ENCODE data around the gene DMAP1.

The DMAP1 gene

GRCh38 chr1:44256762-44257554 is 43.7 kb downstream of the DMAP1 start:
- no peak for DNase-seq (ENCODE audit: low read depth)

- no peak for DNase-seq (ENCODE audit: low read depth)
Observed at GRCh38 chr1:44259090-44259489, 45.8 kb downstream of the DMAP1 start.

- DNase-seq (ENCODE audit: low read depth) = no peak
Observed at GRCh38 chr1:44260792-44261170, 47.5 kb downstream of the DMAP1 start.

GRCh38 chr1:44261171-44261817 is 48.0 kb downstream of the DMAP1 start:
- no peak for DNase-seq (ENCODE audit: low read depth)

GRCh38 chr1:44261962-44262361 is 48.7 kb downstream of the DMAP1 start:
- DNase-seq (ENCODE audit: low read depth) = no peak

DNA sequence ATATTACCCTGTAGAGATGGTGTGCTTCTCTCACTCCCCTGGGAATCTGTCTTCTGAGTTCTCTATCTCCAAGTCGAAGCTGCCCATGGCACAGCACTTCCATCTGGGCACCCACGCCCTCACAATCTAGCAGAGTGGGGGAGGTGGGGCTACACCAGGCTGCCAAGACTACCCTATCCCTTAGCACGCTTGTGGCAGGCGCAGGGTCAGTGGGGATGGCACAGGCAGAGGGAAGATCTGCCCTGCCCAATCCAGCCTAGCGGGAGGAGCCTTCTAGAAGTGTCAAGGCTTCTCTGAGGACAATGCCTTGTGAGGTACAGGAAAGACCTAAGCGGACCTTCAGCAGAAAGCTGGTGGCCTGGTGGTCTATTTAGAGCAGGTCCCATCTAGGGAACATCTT is 49.1 kb downstream of the DMAP1 start:
- DNase-seq (ENCODE audit: low read depth) = no peak

DNA sequence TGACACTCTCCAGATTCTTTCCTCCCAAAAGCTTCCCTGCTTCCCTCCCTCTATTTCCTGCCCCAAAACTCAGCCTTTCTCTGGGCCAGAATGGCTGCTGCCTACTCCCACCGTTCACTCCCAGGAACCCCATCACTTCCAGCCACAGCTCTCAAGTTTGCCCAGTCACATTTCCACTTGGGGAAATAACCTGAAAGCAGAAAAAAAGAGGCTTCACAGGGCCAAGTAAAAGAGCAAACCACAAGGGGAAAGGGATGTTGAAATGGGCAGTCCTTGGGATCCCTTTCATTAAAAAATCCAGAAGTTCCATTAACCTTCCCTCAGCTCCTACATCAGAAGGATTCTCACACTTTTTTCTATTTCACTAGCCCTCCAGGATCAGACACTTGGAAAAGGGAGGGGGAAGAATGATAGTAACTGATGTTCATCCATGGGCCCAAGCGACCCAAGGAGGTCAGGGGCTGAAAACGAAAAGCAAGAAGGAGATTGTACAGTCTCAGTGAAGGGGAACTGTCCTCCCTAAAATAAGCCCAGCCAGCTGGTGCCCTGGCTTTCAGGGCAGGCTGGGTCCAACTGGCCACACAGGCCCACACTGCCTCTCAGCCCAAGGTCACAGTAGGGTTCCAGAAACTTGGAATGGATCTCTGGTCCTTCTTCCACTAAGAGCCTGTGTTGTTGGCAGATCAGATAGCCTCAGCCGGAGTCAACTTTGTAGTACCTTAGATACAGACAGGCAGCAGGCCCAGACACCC is 49.7 kb downstream of the DMAP1 start:
- no peak for DNase-seq (ENCODE audit: low read depth)

GRCh38 chr1:44263568-44264450 is 50.5 kb downstream of the DMAP1 start:
- no peak for DNase-seq (ENCODE audit: low read depth)

DNA sequence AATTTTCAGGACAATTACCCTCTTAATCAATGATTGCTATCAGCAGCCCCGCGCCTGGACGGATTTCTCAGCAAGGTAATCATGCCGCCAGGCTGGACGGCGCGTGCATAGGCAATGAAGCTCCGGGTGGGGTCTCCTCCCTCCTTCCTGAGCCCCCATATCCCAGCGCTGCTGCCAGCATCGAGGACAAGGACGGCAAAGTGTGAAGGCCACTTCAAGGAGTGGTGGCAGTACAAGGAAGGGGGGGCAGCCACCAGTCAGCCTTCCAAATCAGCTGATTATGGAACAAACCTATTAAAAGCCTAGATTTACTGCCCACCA is 51.1 kb downstream of the DMAP1 start:
- no peak for DNase-seq (ENCODE audit: low read depth)

DNA sequence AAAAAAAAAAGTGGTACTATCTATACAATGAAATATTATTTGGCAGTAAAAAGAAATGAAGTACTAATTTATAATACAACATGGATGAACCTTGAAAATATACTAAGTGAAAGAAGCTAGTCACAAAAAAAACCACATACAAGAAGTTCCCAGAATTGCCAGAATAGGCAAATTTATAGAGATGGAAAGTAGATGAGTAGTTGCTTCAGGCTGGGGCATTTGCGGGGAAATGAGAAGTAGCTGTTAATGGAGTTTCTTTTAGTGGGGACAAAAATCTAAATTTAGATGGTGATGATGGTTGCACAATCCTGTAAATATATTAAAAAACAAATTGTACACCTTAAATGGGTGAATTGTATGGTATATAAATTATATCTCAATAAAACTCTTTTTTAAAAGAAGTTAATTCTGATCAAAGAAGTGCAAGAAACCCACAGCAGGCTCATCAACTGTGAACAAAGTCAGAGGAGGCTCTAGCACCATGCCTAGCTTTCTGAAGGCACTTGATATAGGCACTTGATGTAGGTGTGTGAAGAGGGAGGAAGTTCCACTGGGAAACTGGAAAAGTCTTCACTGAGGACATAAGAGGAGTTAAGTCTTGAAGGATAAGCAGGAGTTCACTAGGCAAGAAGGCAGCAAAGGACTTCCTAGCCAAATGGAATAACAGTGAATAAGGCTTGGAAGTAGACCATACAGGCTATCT is 52.5 kb downstream of the DMAP1 start:
- no peak for DNase-seq (ENCODE audit: low read depth)

- DNase-seq (ENCODE audit: low read depth) = no peak
Observed at GRCh38 chr1:44266400-44267344, 53.4 kb downstream of the DMAP1 start.

GRCh38 chr1:44267438-44267837 is 54.2 kb downstream of the DMAP1 start:
- DNase-seq (ENCODE audit: low read depth) = no peak

DNA sequence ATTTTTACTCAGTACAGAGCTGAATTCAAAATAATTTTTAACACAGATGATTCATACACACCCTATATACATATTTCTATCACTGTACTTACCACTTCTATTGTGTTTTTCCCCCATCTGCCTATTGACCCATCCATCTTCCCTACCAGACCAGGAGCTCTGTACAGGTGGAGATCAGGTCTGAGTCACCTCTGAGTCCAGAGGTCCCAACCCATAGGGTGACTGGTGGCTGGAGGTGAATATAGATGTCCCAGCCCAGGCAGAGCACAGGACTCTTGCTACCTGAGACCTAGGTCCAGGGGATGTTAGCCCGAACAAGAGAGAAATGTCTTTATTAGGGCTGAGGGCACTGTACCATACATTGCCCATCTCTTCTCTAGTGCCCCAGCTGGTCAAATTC is 54.8 kb downstream of the DMAP1 start:
- DNase-seq (ENCODE audit: low read depth) = no peak

Measured in stimulated activated CD8-positive, alpha-beta memory T cell treated with anti-CD3 and anti-CD28 coated beads, Interleukin-15, amount 100 ng/mL, for 1 hour (primary cell).